Mammary epithelial cell (primary cell): Measurements from ENCODE around the gene CNTNAP2.

Source experiments
- EZH2 ChIP-seq: IDR thresholded peaks from 2 replicates; pipeline ENCODE4 v1.6.1; 2012; ENCODE audit warnings: low read length, inconsistent platforms, borderline replicate concordance
- TF ChIP-seq, protein P1 (sequence below), 2 donors: IDR thresholded peaks in 1 of 2; conservative IDR thresholded peaks in 1 of 2; 2 replicates each; pipeline ENCODE4 v1.5.1; 2011 to 2012; ENCODE audit warnings: inconsistent platforms in 2 of 2, low read length in 2 of 2, mild to moderate bottlenecking in 2 of 2, control low read depth in 1 of 2, low read depth in 1 of 2; ENCODE audit not compliant: insufficient read depth in 1 of 2; ENCODE audit errors: extremely low read depth in 1 of 2

DNA sequence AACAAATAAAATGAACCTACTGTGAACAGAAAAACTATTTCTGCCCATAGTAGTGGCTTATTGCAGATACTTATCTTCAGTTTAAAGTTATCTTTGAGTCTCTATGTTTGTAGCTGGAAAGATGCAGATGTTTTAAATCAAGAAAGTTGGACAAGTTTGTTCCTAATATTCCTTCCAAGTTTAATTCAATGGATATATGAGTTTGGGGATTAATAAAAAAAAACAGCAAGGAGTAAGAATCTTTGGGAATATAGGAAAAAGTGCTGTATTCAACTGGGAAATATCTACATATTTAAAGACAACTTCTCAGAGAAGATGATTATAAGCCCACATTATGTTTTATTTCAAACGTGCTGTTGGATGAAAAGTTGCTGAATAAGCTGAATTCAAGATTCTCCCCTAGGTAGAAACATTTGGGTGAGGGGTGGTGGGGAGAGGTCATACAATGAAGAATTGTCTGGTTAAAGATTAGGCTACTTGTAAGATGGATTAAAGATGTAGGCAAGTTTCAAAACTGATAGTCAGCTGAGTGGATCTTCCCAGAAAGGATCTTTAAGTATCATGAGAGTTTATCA lies 1135.2 kb downstream of the CNTNAP2 start:
- TF ChIP-seq EZH2, result no peak
- TF ChIP-seq, protein P1, sequence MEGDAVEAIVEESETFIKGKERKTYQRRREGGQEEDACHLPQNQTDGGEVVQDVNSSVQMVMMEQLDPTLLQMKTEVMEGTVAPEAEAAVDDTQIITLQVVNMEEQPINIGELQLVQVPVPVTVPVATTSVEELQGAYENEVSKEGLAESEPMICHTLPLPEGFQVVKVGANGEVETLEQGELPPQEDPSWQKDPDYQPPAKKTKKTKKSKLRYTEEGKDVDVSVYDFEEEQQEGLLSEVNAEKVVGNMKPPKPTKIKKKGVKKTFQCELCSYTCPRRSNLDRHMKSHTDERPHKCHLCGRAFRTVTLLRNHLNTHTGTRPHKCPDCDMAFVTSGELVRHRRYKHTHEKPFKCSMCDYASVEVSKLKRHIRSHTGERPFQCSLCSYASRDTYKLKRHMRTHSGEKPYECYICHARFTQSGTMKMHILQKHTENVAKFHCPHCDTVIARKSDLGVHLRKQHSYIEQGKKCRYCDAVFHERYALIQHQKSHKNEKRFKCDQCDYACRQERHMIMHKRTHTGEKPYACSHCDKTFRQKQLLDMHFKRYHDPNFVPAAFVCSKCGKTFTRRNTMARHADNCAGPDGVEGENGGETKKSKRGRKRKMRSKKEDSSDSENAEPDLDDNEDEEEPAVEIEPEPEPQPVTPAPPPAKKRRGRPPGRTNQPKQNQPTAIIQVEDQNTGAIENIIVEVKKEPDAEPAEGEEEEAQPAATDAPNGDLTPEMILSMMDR (conservative IDR thresholded peaks at IDR 0.05 in 1 of 2, IDR thresholded peaks at IDR 0.05 in 1 of 2; ENCODE audit: extremely low read depth in 1 of 2, insufficient read depth in 1 of 2, low read depth in 1 of 2, low read length in 2 of 2), result no peak
